A172 (cell line): ENCODE results near the gene CD9. TPM values are rescaled to one million over a fixed set of nuclear protein-coding genes. Genes with fewer than 3 reads are reported as not detected.

ENCODE experiments used
- DNase-seq: peaks from one replicate; pipeline ENCODE4 v3.0.0-alpha.2; 2015; ENCODE audit warnings: low spot score
- total RNA-seq: library from RNA; depleted of rRNA; stranded (reverse); fragments of >200 nt; shearing (Covaris generic); gene quantifications from 2 replicates; pipeline ENCODE4 v1.2.3, GENCODE V29; 2014

Gene CD9
- total RNA-seq, 1 experiment from 2014 or later, result 128 TPM

DNA sequence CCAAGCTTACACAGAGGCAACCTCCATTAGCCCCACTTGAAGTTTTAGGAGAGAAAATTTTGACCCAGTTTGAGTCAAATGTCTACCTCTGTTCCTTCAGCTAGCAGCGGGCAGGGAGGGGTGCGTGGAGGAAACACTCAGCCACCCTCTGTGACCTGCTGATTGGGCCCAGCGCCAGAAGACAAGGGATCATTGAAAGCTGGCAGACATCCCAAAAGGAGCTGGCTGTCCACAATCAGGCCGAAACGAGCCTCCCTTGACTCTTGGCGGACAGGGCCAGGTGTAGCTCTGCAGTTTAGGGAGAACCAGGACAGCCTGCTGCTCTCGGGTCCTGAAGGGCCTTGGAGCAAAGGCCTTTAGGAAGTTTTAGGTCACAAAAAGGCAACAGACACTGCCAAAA is 41.3 kb downstream of the CD9 start:
- DNase-seq, result no peak

DNA sequence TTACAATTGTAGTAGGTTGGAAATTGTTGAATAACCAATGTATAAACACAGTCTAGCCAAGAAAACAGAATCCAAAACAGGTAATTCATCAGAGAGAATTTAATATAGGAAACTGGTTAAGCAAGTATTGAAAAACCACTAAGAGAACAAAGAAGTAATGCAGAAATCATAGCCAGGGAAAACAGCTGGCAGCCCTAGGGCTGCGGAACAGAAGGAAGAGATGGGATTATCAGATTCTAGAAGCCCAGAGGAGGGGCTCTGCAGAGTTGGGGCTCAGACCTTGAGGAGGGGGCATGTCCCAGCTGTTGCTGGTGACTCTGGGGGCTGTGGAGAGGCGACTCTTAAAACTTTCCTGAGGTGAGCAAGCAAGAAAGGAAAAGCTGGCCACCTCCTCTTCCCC is 49.4 kb downstream of the CD9 start:
- no peak for DNase-seq

- no peak for DNase-seq
These were observed 50.1 kb downstream of the CD9 start for GRCh38 chr12:6250343-6250742.

GRCh38 chr12:6253278-6253677 is 53.1 kb downstream of the CD9 start:
- no peak for DNase-seq

DNA sequence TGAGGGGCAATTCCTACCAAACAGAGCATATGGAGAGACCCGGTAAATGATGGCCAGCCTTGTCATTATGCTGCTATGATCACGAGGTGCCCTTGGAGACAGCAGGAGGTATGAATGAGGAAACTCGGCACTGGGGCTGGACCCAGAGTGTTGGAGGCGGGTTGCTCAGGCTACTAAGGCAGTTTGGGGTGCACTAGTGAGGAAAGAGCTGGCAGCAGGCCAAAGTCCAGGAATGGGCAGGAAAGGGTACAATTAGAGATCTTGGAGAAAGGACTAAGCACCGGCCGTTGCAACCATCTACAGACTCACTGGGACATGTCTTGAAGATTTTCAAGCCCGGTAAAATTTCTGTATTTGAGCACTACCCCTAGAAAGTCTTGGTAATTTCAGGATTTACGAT is 54.3 kb downstream of the CD9 start:
- DNase-seq, result no peak

GRCh38 chr12:6257007-6257406 is 56.8 kb downstream of the CD9 start:
- no peak for DNase-seq

- no peak for DNase-seq
These were observed 62.0 kb downstream of the CD9 start for GRCh38 chr12:6262211-6262610.

GRCh38 chr12:6262623-6263022 is 62.4 kb downstream of the CD9 start:
- DNase-seq, result no peak

DNA sequence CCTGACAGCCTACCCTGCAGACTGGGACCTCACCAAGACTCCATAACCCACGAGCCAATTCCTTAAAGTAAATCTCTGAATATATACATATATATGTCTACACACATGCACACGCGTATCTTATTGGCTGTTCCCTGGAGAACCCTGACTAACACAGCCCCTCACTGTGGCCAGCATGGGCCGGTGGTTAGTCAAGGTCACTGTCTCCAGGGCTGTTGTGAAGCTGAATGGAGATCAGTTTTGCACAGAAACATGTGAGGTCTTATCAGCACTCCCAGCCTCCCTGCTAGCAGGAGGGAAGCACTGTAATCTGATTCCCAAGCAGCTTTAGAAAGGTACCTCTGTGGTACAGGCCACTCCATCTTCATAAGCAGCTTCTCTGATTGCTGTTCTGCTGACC is 63.7 kb downstream of the CD9 start:
- no peak for DNase-seq

DNA sequence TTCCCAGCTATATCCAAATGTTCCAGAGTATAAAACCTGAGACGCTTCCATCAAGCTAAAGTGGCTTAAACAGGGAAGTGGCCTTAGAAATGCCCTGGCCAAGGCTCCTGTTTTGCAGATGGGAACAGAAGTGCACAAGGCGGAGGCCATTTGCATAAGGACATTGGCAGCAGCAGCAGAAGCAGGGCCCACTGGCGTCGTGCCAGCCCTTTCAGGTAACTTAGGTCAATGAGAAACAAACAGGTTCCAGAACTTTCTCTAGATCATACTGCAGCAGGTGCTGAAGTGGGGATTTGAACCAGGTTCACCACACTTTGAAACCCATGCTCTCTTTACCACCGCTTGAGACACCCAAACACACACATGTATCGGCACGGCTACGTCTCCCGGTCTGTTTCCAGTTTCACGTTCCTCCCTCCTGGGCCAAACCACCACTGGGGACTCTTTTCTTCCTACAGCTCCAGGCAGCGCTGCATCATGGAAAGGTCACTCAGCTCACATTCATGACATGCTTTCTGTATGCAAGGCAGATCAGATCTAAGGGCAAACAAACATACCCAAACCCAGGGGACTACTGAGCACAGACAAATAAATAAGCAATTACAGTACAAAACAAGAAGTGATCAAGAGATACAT is 64.3 kb downstream of the CD9 start:
- no peak for DNase-seq

DNA sequence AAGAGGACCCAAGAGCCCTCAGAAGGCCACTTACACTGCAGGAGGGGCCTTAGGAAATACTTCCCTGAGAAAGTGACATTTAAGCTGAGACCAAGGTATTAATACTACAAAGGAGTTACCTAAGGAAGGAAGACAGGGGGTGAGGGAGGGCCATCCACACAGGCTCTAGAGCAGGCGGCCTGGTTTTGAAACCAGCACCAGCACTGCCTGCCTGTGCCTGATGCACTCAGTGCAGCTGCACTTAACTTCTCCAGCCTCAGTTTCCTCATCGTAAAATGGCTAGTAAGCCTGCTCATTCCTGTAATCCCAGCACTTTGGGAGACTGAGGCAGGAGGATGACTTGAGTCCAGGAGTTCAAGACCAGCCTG is 64.8 kb downstream of the CD9 start:
- DNase-seq, result no peak

DNA sequence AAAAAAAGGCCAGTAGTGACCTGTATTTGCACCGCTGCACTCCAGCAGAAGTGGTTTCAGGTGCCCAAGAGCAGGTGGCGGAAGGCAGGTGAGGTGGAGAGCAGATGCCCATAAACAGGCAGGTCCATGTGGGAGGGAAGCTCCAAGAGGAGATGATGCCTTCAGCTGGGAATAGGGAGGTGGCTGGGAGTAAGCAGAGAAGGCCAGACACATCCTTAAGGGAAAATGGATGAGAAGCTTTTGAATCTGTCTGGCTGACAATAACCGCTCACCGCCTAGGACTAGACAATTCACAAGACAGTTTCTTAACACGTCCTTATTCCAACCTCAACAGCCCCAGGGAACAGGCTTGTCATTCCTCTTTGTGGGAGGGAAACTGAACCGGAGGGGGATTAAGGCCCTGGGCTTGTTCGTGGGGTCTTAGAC is 66.4 kb downstream of the CD9 start:
- DNase-seq, result no peak

- DNase-seq, result no peak
These were observed 66.9 kb downstream of the CD9 start for GRCh38 chr12:6266971-6267721.

- no peak for DNase-seq
These were observed 68.4 kb downstream of the CD9 start for GRCh38 chr12:6268484-6269157.

DNA sequence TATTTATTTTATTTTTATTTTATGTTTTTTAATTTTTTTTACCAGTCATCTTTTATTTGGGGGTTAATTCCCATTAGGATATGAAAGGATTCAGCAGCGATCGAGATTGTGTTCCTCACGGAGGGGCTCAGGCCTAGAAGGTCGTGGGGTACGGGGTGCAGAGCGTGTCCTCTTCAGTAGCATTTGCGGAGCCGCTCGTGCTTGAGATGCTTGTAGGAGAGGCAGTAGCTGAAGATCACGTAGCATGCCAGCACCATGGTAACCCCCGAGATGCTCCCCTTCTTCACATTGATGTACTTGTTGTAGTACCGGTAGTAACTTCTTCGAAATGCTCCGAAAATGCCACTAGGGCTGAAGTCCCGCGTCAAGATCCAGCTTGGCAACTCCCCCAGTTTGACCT is 69.8 kb downstream of the CD9 start:
- no peak for DNase-seq

GRCh38 chr12:6271281-6271680 is 71.1 kb downstream of the CD9 start:
- DNase-seq, result no peak

GRCh38 chr12:6272300-6273204 is 72.4 kb downstream of the CD9 start:
- no peak for DNase-seq

GRCh38 chr12:6273205-6273540 is 73.0 kb downstream of the CD9 start:
- DNase-seq, result no peak

GRCh38 chr12:6273541-6274230 is 73.5 kb downstream of the CD9 start:
- no peak for DNase-seq

DNA sequence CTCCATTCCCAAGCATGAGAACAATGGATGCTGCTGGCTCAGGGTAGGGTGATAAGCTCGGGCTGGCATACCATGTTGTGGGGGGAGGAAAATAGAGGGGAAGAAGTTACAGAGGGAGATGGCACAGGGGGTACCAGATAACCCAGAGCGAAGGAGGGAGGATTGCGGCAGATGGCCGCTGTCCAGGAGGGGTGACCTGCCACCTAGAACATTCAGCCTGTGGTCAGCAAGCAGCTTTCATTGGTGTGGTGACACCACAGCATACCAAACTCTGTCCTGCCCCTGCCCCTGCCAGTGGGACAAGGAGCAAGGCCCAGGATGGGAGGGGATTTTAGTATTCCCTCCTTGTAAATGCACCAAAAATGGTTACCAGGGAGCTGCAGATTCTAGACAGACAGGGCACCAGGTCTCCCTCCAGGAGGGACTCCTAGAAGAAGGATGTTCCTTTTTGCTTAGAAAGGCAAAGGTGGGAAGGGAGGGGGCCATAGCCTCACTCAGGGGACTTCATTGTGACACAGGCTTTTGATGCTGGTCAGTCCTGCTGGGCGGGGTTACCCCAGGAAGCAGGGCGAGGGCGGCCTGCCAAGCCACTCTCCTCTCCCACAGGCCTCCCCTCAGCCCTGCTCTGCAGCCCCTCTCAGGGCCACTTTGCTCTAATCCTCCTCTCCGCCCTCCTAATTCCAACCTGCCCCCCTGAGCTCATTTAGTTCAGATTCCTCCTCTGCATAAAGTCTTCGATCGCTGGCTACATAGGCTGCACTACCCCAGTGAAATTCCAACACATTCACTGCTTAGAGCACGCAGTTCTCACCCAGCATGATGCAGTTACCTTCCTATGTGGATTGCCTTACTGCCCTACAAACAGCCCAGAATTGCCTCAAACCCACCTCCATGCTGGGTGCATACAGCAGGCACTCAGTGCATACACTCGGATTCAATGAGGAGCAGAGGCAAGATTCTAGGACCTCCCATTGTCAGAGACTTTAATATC is 74.3 kb downstream of the CD9 start:
- no peak for DNase-seq
